Measurements from ENCODE around the gene MRPL38.

- TF ChIP-seq CTCF (IDR thresholded peaks at IDR 0.05) (no peak), POLR2AphosphoS5 (IDR thresholded peaks at IDR 0.05) (peak in 2 of 3 donors; percentile 33 to 62)
Observed at GRCh38 chr17:75875940-75876189, 28.8 kb downstream of the MRPL38 start.

All from suprapubic skin (tissue), 3 donors.